GM12891 (cell line): Measurements from ENCODE around the gene KHDRBS2.
"Not testable (repeated sequence)": the region's sequence is repeated elsewhere in the genome, so short reads cannot be mapped to it uniquely, and the experiment has no call there.

Experiments used
- DNase-seq: peaks from one replicate; pipeline ENCODE4 v3.0.0; 2011; ENCODE audit warnings: low spot score; ENCODE audit not compliant: insufficient read length
- FAIRE-seq: peaks from 2 replicates; lab custom pipeline; 2011; peaks lifted over from hg19 to GRCh38; lab: Jason Lieb, UNC
- PAX5 ChIP-seq: IDR thresholded peaks from 2 replicates; pipeline ENCODE4 v1.6.1; 2011; ENCODE audit warnings: low read length, moderate library complexity, mild to moderate bottlenecking; ENCODE audit not compliant: insufficient read depth, severe bottlenecking
- POLR2A ChIP-seq: IDR thresholded peaks from 2 replicates; pipeline ENCODE4 v1.6.1; 2011; ENCODE audit warnings: low read depth, low read length, control low read depth
- POLR2AphosphoS5 ChIP-seq: IDR thresholded peaks from 2 replicates; pipeline ENCODE4 v1.6.1; 2011; ENCODE audit warnings: low read depth, low read length, control low read depth
- POU2F2 ChIP-seq: IDR thresholded peaks from 2 replicates; pipeline ENCODE4 v1.6.1; 2011; ENCODE audit warnings: low read depth, mild to moderate bottlenecking, control low read depth, low read length, moderate library complexity
- SPI1 ChIP-seq: IDR thresholded peaks from 2 replicates; pipeline ENCODE4 v1.6.1; 2011; ENCODE audit warnings: low read depth, low read length, control low read depth
- TAF1 ChIP-seq: IDR thresholded peaks from 2 replicates; pipeline ENCODE4 v1.6.1; 2011; ENCODE audit warnings: low read depth, low read length, control low read depth

Gene KHDRBS2

GRCh38 chr6:61835237-61835636 lies 450.8 kb downstream of the KHDRBS2 start:
- no peak for FAIRE-seq
- DNase-seq = no peak
- TF ChIP-seq TAF1 (no peak), POLR2AphosphoS5 (no peak), PAX5 (no peak), POLR2A (no peak), POU2F2 (no peak), SPI1 (no peak)

- TF ChIP-seq SPI1 (no peak), POLR2AphosphoS5 (no peak), PAX5 (no peak), TAF1 (no peak), POLR2A (no peak), POU2F2 (no peak)
- no peak for DNase-seq
- no peak for FAIRE-seq
These were observed 452.8 kb downstream of the KHDRBS2 start for GRCh38 chr6:61833176-61833755.

- TF ChIP-seq TAF1 = no peak
- TF ChIP-seq POLR2AphosphoS5 = no peak
- no peak for TF ChIP-seq POU2F2
- no peak for TF ChIP-seq SPI1
- no peak for DNase-seq
- no peak for FAIRE-seq
These were observed 468.3 kb downstream of the KHDRBS2 start for GRCh38 chr6:61817716-61818115.

- no peak for FAIRE-seq
- no peak for DNase-seq
- TF ChIP-seq POU2F2 = no peak
- no peak for TF ChIP-seq POLR2AphosphoS5
- TF ChIP-seq POLR2A = no peak
- no peak for TF ChIP-seq TAF1
- TF ChIP-seq PAX5 = no peak
- no peak for TF ChIP-seq SPI1
These were observed 476.0 kb downstream of the KHDRBS2 start for GRCh38 chr6:61810047-61810446.

GRCh38 chr6:61809004-61809595 lies 476.9 kb downstream of the KHDRBS2 start:
- DNase-seq = peak; percentile 1
- FAIRE-seq = no peak
- TF ChIP-seq PAX5 = no peak

- DNase-seq (no peak), FAIRE-seq (no peak)
- TF ChIP-seq POLR2AphosphoS5 (no peak), TAF1 (no peak), PAX5 (no peak), SPI1 (no peak), POLR2A (no peak), POU2F2 (no peak)
These were observed 498.0 kb downstream of the KHDRBS2 start for GRCh38 chr6:61787998-61788397.

- not testable (repeated sequence) for DNase-seq, FAIRE-seq
These were observed 516.6 kb downstream of the KHDRBS2 start for GRCh38 chr6:61769446-61769845.

- TF ChIP-seq POLR2A (no peak), POU2F2 (no peak), POLR2AphosphoS5 (no peak), PAX5 (no peak), TAF1 (no peak), SPI1 (no peak)
- no peak for FAIRE-seq
- no peak for DNase-seq
These were observed 530.3 kb downstream of the KHDRBS2 start for GRCh38 chr6:61755739-61756138.

GRCh38 chr6:61751986-61752385 lies 534.0 kb downstream of the KHDRBS2 start:
- FAIRE-seq (no peak), DNase-seq (no peak)
- no peak for TF ChIP-seq TAF1
- TF ChIP-seq POLR2AphosphoS5 = no peak
- TF ChIP-seq POLR2A = no peak
- TF ChIP-seq SPI1 = no peak
- TF ChIP-seq POU2F2 = no peak
- no peak for TF ChIP-seq PAX5

- no peak for TF ChIP-seq POLR2A
- DNase-seq = no peak
- FAIRE-seq = no peak
These were observed 540.0 kb downstream of the KHDRBS2 start for GRCh38 chr6:61745994-61746393.
